Fibroblast of pulmonary artery (primary cell): ENCODE data around the gene IFRD2.
"Not testable (repeated sequence)": the region's sequence is repeated elsewhere in the genome, so short reads cannot be mapped to it uniquely, and the experiment has no call there.

Source experiments
- DNase-seq: peaks from one replicate; pipeline ENCODE4 v3.0.0-alpha.2; 2010; ENCODE audit warnings: low read depth
- H3K4me3 ChIP-seq: replicated peaks from 2 replicates; pipeline ENCODE4 v1.5.1; 2011; ENCODE audit warnings: low read depth, mild to moderate bottlenecking, control low read depth, low read length, moderate library complexity
- TF ChIP-seq, protein P1 (sequence below): IDR thresholded peaks from 2 replicates; pipeline ENCODE4 v1.5.1; 2011; ENCODE audit warnings: mild to moderate bottlenecking, control low read depth, low read length, inconsistent platforms; ENCODE audit errors: missing control alignments

Gene IFRD2

DNA sequence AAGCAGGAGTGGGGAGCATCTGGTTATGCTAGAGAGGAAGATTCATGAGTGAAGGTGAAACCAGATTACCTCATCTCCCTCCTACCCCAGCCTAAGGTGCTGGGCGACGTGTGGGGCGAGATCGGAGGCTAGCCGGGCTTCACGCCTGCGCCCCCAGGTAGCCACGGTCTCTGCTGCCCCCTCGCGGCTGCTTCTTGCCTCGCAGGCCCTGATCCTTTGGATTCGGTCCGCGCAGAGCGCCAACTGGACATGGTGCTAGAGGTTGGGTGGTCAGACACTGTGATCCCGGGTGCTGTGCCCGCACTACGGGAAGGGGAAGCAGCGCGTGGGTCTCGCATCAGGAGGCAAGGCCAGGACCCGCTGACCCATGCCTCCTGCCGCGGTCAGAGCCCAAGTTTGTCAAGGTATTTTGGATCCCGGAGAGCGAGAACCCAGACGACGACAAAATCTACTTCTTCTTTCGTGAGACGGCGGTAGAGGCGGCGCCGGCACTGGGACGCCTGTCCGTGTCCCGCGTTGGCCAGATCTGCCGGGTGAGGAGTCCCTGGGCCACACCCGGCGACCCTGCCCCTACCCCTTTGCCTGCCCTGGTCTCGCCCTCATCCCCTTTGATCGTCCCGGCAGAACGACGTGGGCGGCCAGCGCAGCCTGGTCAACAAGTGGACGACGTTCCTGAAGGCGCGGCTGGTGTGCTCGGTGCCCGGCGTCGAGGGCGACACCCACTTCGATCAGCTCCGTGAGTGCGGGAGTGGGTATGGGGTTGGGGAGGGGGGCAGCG, 19.1 kb downstream of the IFRD2 start:
- DNase-seq = peak; percentile 75
- TF ChIP-seq, protein P1, sequence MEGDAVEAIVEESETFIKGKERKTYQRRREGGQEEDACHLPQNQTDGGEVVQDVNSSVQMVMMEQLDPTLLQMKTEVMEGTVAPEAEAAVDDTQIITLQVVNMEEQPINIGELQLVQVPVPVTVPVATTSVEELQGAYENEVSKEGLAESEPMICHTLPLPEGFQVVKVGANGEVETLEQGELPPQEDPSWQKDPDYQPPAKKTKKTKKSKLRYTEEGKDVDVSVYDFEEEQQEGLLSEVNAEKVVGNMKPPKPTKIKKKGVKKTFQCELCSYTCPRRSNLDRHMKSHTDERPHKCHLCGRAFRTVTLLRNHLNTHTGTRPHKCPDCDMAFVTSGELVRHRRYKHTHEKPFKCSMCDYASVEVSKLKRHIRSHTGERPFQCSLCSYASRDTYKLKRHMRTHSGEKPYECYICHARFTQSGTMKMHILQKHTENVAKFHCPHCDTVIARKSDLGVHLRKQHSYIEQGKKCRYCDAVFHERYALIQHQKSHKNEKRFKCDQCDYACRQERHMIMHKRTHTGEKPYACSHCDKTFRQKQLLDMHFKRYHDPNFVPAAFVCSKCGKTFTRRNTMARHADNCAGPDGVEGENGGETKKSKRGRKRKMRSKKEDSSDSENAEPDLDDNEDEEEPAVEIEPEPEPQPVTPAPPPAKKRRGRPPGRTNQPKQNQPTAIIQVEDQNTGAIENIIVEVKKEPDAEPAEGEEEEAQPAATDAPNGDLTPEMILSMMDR = peak; percentile 92
- peak overlapping the region; percentile 36 for H3K4me3 ChIP-seq

DNA sequence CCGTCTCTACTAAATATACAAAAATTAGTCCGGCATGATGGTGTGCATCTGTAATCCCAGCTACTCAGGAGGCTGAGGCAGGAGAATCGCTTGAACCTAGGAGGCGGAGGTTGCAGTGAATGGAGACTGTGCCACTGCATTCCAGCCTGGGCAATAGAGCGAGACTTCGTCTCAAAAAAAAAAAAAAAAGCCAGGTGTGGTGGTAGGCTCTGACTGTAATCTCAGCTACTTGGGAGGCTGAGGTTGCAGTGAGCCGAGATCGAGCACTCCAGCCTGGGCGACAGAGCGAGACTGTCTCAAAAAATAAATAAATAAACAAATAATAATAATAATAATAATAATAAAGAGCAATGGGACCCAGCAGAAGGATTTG, 19.7 kb downstream of the IFRD2 start:
- H3K4me3 ChIP-seq, DNase-seq: not testable (repeated sequence)

DNA sequence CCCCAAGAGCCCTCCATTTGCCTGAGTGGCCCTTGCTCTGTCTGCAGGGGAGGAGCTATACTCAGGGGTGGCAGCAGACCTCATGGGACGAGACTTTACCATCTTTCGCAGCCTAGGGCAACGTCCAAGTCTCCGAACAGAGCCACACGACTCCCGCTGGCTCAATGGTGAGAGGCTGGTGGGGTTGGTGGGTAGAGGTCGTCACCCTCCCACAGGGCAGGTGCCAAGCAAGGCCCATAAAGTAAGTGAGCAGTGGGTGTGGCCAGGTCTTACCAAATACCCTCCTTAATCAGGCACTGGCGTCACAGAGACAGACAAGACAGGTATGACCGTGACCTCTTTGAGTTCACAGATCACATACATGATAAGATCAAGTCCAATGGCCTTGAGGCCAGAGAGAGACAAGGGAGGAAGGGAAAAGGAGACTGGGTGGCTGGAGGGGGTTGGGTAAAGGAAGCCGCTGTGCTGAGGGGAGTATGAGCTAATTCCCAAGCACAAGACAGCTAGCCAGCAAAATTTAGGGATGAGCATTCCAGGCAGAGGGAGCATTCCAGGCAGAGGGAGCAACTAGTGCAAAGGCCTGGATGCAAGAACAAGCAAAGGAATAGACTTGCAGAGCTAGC, 20.8 kb downstream of the IFRD2 start:
- DNase-seq = no peak
- no peak overlapping the region for H3K4me3 ChIP-seq
- TF ChIP-seq, protein P1 = no peak

DNA sequence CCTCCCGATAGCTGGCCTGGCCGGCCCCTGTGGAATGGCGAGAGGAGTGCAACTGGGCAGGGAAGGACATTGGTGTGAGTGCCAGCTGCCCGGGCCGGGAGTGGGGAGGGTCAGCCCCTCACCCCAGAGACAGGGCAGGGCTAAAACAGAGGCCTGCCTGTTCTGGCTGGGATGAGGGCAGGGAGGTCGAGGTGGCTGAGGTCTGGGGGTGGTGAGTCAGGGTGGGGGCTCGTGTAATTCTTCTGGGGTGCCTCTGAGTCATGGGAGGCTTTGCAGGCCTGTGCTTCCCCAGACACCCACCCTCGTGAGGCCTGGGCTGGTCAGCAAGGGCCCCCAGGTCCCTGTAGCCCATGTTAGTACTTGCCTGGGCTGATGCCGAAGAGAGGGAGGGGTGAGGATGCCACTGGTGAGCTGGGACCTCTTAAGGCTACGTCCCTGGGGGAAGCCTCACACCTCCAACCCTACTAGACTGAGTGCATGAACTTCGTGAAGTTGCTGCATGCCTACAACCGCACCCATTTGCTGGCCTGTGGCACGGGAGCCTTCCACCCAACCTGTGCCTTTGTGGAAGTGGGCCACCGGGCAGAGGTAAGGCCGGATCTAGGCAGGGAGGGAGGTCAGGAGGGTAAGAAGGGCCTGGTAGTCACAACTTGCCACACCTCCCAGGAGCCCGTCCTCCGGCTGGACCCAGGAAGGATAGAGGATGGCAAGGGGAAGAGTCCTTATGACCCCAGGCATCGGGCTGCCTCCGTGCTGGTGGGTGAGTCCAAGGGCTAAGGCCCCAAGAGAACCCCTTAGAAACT, 21.6 kb downstream of the IFRD2 start:
- TF ChIP-seq, protein P1 = no peak
- no peak for DNase-seq
- H3K4me3 ChIP-seq = no peak overlapping the region

DNA sequence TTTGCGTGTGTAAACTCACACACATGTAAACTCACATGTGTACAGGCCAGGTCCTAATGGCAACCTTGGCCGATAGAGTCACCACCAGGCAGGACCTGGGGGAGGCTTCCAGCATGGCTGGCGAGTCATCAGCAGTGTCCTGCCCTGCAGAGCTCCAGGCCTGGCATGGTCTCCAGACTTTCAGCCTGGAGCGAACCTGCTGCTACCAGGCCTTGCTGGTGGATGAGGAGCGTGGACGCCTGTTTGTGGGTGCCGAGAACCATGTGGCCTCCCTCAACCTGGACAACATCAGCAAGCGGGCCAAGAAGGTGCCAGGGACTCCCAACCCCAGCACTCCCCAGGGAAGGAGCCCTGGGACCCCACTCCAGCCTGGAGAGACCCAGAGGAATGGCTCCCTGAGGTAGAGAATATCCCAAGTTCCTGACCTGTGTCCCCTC, 22.2 kb downstream of the IFRD2 start:
- no peak overlapping the region for H3K4me3 ChIP-seq
- TF ChIP-seq, protein P1 = no peak
- DNase-seq = peak; percentile 49

DNA sequence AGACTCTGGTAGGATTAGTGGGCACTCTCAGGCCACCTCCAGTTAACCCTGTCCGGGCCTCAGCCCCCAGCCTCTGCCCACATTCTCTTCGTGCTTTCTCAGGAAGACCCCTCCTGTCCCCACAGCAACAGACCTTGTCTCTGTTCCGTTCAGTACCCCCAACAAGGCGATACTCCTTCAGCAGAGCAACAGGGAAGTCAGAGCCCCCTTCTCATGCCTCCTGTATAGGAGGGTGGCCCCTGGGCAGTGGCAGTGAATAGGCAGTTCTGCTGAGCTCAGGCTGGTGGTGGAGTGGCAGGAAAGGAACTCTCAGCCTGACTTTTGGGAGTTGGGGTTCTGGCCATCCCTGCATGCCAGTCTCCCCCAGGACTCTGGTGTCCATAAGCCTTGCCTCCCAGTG, 22.8 kb downstream of the IFRD2 start:
- H3K4me3 ChIP-seq = no peak overlapping the region
- no peak for DNase-seq
- TF ChIP-seq, protein P1 = no peak
